ENCODE measurements around the gene ADGRG3.

ADGRG3 gene
- long read RNA-seq, transcript ADGRG3-201 (12 exons, 2,728 nt): major isoform, 19 of 66 reads
- long read RNA-seq, partial matches to known transcripts: 35 of 66 reads
- long read RNA-seq, other reads (novel, unspliced or antisense): 10 of 66 reads

- peak within 1 kb of the TSS; percentile 14 for H3K4me3 ChIP-seq (replicated peaks; ENCODE audit: insufficient read depth, low read length)
- TF ChIP-seq CTCF (IDR thresholded peaks at IDR 0.05; ENCODE audit: insufficient read depth, low read length) (no peak), SPI1 (IDR thresholded peaks at IDR 0.05; ENCODE audit: borderline replicate concordance, low read depth) (no peak), GABPA (IDR thresholded peaks at IDR 0.05; ENCODE audit: low read depth) (no peak), REST (IDR thresholded peaks at IDR 0.05; ENCODE audit: insufficient replicate concordance, low read depth) (no peak)
- H3K27me3 ChIP-seq (ENCODE audit: insufficient read depth, poor library complexity, severe bottlenecking): no peaks in the 10 kb centered on the region
- peak within 1 kb of the TSS; percentile 80 for H3K27ac ChIP-seq (replicated peaks)
- no peak for DNase-seq (ENCODE audit: low read depth in 1 of 2, low spot score in 1 of 2)
Observed at GRCh38 chr16:57668263-57668571, at the start of gene ADGRG3. Gene ADGRG3, plus strand, starts transcription at chr16:57668306. Its CDS starts 42 bp downstream, at chr16:57668348.

- no peak overlapping the region for H3K4me3 ChIP-seq (replicated peaks; ENCODE audit: insufficient read depth, low read length)
- DNase-seq (ENCODE audit: low read depth in 1 of 2, low spot score in 1 of 2): no peak
- no peak overlapping the region for H3K27ac ChIP-seq (replicated peaks)
- no peak for TF ChIP-seq CTCF (IDR thresholded peaks at IDR 0.05; ENCODE audit: insufficient read depth, low read length)
- TF ChIP-seq POLR2AphosphoS5 (IDR thresholded peaks at IDR 0.05; ENCODE audit: low read depth): no peak
- TF ChIP-seq REST (IDR thresholded peaks at IDR 0.05; ENCODE audit: insufficient replicate concordance, low read depth): no peak
- TF ChIP-seq SPI1 (IDR thresholded peaks at IDR 0.05; ENCODE audit: borderline replicate concordance, low read depth): no peak
- TF ChIP-seq GABPA (IDR thresholded peaks at IDR 0.05; ENCODE audit: low read depth): no peak
- H3K27me3 ChIP-seq (ENCODE audit: insufficient read depth, poor library complexity, severe bottlenecking): no peaks in the 10 kb centered on the region
Observed at GRCh38 chr16:57619133-57619605, 48.9 kb upstream of the ADGRG3 start.

- no peak overlapping the region for H3K27ac ChIP-seq (replicated peaks)
- TF ChIP-seq SPI1 (IDR thresholded peaks at IDR 0.05; ENCODE audit: borderline replicate concordance, low read depth) (no peak), POLR2AphosphoS5 (IDR thresholded peaks at IDR 0.05; ENCODE audit: low read depth) (no peak), CTCF (IDR thresholded peaks at IDR 0.05; ENCODE audit: insufficient read depth, low read length) (no peak), REST (IDR thresholded peaks at IDR 0.05; ENCODE audit: insufficient replicate concordance, low read depth) (no peak), GABPA (IDR thresholded peaks at IDR 0.05; ENCODE audit: low read depth) (no peak)
- H3K27me3 ChIP-seq (ENCODE audit: insufficient read depth, poor library complexity, severe bottlenecking): no peaks in the 10 kb centered on the region
- no peak overlapping the region for H3K4me3 ChIP-seq (replicated peaks; ENCODE audit: insufficient read depth, low read length)
- DNase-seq (ENCODE audit: low read depth in 1 of 2, low spot score in 1 of 2): no peak
Observed at GRCh38 chr16:57619606-57620334, 48.3 kb upstream of the ADGRG3 start.
